Measurements from ENCODE around the gene SLC6A8. TPM values are rescaled to one million over a fixed set of nuclear protein-coding genes. Genes with fewer than 3 reads are reported as not detected.
"Not testable (repeated sequence)": the region's sequence is repeated elsewhere in the genome, so short reads cannot be mapped to it uniquely, and the experiment has no call there.

SLC6A8 gene
- total RNA-seq, 4 donors from 2014 or later: 13.5 to 32.4 (median 26.3) TPM

DNA sequence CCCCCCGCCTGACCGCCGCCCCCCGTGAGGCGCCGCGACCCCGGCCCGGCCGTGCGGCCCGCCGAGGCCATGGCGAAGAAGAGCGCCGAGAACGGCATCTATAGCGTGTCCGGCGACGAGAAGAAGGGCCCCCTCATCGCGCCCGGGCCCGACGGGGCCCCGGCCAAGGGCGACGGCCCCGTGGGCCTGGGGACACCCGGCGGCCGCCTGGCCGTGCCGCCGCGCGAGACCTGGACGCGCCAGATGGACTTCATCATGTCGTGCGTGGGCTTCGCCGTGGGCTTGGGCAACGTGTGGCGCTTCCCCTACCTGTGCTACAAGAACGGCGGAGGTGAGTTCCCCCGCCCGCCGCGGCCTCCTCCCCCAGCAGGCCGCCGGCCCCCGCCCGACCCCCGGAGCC lies 780 bp downstream of the SLC6A8 start:
- TF ChIP-seq CTCF (IDR thresholded peaks at IDR 0.05): no peak
- no peak for ATAC-seq (ENCODE audit: low FRiP score)
- no peak for DNase-seq (ENCODE audit: low spot score)

DNA sequence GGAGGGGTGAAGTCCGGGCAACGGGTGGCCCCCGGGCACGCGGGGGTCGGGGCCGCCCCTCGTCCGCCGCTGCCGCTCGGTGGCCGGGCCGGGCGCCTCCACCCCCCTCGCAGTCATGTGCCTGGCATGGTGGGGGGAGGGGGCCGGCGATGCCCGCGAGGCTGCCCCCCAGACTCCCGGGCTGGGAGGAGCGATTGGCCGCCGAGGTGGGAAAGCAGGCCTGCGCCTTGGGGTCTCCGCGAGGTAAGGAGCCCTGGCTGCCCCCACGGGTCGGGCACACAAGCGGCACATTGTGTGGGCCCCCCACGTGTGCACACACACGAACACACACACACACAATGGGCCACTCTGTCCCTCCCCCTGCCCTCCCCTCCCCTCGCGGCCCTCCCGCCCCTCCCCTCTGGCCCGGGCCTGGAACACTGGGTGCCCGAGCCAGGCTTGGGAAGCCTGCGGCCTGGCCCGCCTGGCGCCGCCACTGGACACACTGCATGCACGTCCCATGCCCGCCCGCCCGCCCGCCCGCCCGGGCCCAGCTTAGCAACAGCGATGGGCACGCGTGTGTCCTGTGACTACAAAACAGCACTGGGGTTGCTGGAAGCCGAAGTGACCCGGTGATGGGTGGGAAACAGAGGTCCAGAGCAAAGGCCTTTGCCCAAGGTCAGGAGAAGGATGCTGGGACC lies 1.3 kb downstream of the SLC6A8 start:
- ATAC-seq (ENCODE audit: low FRiP score) (no peak), DNase-seq (ENCODE audit: low spot score) (no peak)
- no peak for TF ChIP-seq CTCF (IDR thresholded peaks at IDR 0.05)

- ATAC-seq (ENCODE audit: low FRiP score) (no peak), DNase-seq (ENCODE audit: low spot score) (no peak)
- TF ChIP-seq CTCF (IDR thresholded peaks at IDR 0.05): no peak
These were observed 2.1 kb downstream of the SLC6A8 start for GRCh38 chrX:153689654-153690465.

GRCh38 chrX:153690466-153690865 lies 2.7 kb downstream of the SLC6A8 start:
- TF ChIP-seq CTCF (IDR thresholded peaks at IDR 0.05): no peak
- DNase-seq (ENCODE audit: low spot score) (no peak), ATAC-seq (ENCODE audit: low FRiP score) (no peak)

DNA sequence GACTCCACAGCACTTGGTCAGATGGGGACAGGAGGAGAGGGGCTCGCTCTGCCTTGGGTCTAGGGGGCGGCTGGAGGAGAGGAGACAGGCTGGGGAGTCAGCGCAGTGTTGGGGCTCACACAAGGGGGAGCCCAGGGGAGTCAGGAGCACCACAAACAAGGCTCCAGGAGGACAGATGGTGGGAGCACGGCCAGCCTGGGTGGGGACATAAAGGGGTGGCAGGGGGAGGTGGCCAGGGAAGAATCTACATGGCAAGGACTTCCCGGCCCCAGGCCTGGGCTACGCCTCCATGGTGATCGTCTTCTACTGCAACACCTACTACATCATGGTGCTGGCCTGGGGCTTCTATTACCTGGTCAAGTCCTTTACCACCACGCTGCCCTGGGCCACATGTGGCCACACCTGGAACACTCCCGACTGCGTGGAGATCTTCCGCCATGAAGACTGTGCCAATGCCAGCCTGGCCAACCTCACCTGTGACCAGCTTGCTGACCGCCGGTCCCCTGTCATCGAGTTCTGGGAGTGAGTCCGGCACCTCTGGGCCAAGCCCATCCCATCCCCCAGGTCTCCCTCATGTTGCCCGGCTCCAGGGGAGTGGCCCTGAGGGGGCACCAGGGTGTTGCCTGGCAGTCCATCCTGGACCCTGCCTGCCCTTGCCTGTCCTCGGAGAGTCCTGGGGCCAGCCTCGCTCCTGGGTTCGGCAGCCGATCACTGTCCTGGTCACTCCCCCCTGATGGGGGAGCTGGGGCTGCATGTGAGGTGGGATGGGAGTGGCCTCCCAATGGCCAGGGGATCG lies 3.5 kb downstream of the SLC6A8 start:
- DNase-seq (ENCODE audit: low spot score); ATAC-seq (ENCODE audit: low FRiP score): not testable (repeated sequence)

- no peak for ATAC-seq (ENCODE audit: low FRiP score)
- DNase-seq (ENCODE audit: low spot score): no peak
- no peak for TF ChIP-seq CTCF (IDR thresholded peaks at IDR 0.05)
These were observed 4.3 kb downstream of the SLC6A8 start for GRCh38 chrX:153692003-153692402.

GRCh38 chrX:153692611-153693156 lies 5.0 kb downstream of the SLC6A8 start:
- DNase-seq (ENCODE audit: low spot score) (no peak), ATAC-seq (ENCODE audit: low FRiP score) (no peak)
- no peak for TF ChIP-seq CTCF (IDR thresholded peaks at IDR 0.05)
